ENCODE measurements around the gene PTPRH. TPM values are rescaled to one million over a fixed set of nuclear protein-coding genes. Genes with fewer than 3 reads are reported as not detected.

The PTPRH gene
- total RNA-seq, 4 donors from 2014 or later = 0.22 to 1.3 (median 0.52) TPM

DNA sequence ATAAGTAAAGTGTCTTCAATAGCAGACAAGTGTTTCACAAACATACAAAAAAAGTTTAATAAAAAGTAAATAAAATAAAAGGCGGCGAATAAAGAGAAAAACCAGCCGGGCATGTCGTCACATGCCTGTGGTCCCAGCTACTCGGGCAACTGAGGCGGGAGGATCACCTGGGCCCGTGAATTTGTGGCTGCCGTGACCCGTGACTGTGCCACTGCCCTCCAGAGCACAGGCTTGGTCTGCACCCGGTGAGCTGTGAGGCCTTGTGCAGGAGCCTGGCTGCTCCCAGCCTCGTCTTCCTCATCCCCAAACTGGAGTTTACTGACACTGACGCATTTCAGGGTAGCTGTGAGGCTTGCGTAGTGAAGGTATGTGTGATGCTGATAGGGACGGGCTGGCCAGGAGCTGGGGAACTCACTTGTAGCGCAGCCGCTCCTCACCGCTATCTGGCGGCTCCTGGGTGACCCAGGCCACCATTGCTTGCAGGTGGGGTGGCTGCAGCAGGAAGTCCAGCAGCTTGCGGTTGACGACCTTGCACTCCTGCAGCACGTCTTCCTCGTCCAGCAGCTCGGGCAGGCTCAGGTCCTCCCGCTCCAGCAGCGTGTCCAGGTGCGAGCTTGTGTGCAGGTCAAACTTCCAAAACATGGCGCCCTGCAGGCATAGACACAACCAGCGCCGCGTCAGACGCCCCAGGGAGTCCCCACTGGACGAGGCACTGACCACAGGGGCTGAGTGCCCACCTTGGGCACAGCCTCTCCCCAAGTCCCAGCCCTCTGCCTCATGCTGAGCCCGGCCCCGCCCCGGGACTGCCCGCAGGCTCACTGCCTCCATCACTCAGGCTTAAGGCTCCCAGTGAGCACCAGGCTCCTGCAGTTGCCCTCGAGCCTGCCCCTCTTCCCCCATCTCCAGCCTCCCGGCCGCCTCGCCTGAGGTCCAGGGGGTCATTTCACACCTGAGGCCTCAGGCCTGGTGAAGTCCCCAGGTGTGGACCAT, 37.5 kb upstream of the PTPRH start:
- DNase-seq (ENCODE audit: low spot score in 2 of 2) = no peak
- intact Hi-C loops (cut with DNase I; ENCODE audit: low total_unique reads) = no loop called here
- TF ChIP-seq POLR2A (IDR thresholded peaks at IDR 0.05) (no peak), CTCF (IDR thresholded peaks at IDR 0.05) (no peak)
- no peak overlapping the region for H3K4me3 ChIP-seq (ENCODE audit: low read depth, poor library complexity, severe bottlenecking)
- WGBS, 2 donors = 87 to 90% methylated on average over 19 to 38 of the region's 40 CpGs

DNA sequence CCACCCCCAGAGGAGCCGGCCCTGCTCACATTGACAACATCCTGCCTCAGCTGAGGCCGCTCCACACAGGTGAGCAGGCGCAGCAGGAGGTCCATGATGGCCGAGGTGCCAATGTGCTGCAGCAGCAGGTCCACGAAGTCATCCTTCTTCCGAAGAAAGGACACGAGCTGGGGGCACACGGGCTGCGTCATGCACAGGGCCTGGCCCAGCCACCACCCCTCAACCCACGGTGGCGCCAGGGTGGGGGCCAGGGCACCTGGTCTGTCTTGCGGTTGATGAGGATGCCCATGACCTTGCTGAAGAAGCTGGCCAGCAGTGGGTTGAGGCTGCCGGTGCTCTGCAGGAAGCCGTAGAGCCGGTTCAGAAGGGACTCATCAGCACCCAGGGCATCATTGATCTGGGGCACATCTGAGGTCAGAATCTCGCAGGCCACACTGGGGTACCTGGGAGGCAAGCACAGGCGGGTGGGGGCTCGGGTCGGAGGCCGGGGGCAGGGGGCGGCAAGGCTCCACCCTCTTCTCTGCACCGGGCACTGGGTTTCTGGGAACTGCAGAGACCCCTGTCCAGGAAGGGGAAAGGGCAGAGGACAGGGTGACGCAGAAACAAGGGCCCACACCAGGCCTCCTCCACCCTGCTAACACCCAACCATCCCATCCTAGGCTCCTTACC, 36.1 kb upstream of the PTPRH start:
- intact Hi-C loops (cut with DNase I; ENCODE audit: low total_unique reads) = no loop called here
- 90 to 97% methylated on average over 19 to 21 of the region's 23 CpGs for WGBS, 2 donors
- no peak for DNase-seq (ENCODE audit: low spot score in 2 of 2)
- TF ChIP-seq CTCF (IDR thresholded peaks at IDR 0.05) (no peak), POLR2A (IDR thresholded peaks at IDR 0.05) (no peak)
- no peak overlapping the region for H3K4me3 ChIP-seq (ENCODE audit: low read depth, poor library complexity, severe bottlenecking)

- TF ChIP-seq CTCF (IDR thresholded peaks at IDR 0.05) (no peak), POLR2A (IDR thresholded peaks at IDR 0.05) (no peak)
- 84 to 87% methylated on average over 12 of the region's 12 CpGs for WGBS, 2 donors
- no peak for DNase-seq (ENCODE audit: low spot score in 2 of 2)
- intact Hi-C loops (cut with DNase I; ENCODE audit: low total_unique reads) = no loop called here
- no peak overlapping the region for H3K4me3 ChIP-seq (ENCODE audit: low read depth, poor library complexity, severe bottlenecking)
Observed at GRCh38 chr19:55244004-55244680, 34.8 kb upstream of the PTPRH start.

GRCh38 chr19:55242517-55242916, 33.2 kb upstream of the PTPRH start:
- WGBS, 2 donors = 75 to 81% methylated on average over 7 of the region's 7 CpGs
- DNase-seq (ENCODE audit: low spot score in 2 of 2) = no peak
- intact Hi-C loops (cut with DNase I; ENCODE audit: low total_unique reads) = no loop called here
- no peak overlapping the region for H3K4me3 ChIP-seq (ENCODE audit: low read depth, poor library complexity, severe bottlenecking)
- TF ChIP-seq POLR2A (IDR thresholded peaks at IDR 0.05) = no peak
- TF ChIP-seq CTCF (IDR thresholded peaks at IDR 0.05) = no peak

- TF ChIP-seq CTCF (IDR thresholded peaks at IDR 0.05) (no peak), POLR2A (IDR thresholded peaks at IDR 0.05) (no peak)
- intact Hi-C loops (cut with DNase I; ENCODE audit: low total_unique reads) = no loop called here
- 90 to 100% methylated on average over 2 to 5 of the region's 16 CpGs for WGBS, 2 donors
- no peak for DNase-seq (ENCODE audit: low spot score in 2 of 2)
- no peak overlapping the region for H3K4me3 ChIP-seq (ENCODE audit: low read depth, poor library complexity, severe bottlenecking)
Observed at GRCh38 chr19:55241935-55242464, 32.7 kb upstream of the PTPRH start.

All from lower leg skin (tissue), 4 donors.